GM18873 (cell line): Measurements from ENCODE around the gene NFATC4.
"Not testable (repeated sequence)": the region's sequence is repeated elsewhere in the genome, so short reads cannot be mapped to it uniquely, and the experiment has no call there.

Source experiments
- ATAC-seq: cut with Tn5 transposase; IDR thresholded peaks from one replicate; pipeline ENCODE4 v1.9.1; 2021; ENCODE audit warnings: mild to moderate bottlenecking, moderate library complexity, moderate number of reproducible peaks; ENCODE audit not compliant: unreplicated experiment, low FRiP score

NFATC4 gene

DNA sequence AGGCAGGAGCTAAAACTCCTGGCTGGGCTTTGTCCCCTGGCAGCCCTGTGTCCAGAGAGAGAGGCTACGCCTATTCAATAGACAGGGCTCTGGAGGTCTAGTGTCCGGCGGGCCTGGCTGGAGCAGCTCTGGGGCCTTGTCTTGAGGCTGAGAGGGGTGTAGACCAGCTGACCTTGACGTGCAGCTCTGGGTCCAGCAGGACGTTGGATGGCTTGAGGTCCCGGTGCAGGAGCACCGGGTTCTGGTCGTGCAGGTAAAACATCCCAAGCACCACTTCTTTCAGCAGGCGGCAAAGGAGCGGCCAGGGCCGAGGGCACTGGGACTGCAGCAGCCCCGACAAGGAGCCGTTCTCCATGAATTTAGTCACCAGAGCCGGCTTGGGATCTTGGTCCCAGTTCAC, 29.1 kb upstream of the NFATC4 start:
- no peak for ATAC-seq

- ATAC-seq, result peak; percentile 76
Observed at GRCh38 chr14:24339284-24340151, 28.5 kb upstream of the NFATC4 start, which contains the start of gene RIPK3. TSS of gene RIPK3 (minus strand) at chr14:24339991. CDS start at chr14:24339826, 165 bp downstream.

- no peak for ATAC-seq
Observed at GRCh38 chr14:24340606-24341005, 27.4 kb upstream of the NFATC4 start.

- ATAC-seq, result no peak
Observed at GRCh38 chr14:24342889-24343288, 25.1 kb upstream of the NFATC4 start.

DNA sequence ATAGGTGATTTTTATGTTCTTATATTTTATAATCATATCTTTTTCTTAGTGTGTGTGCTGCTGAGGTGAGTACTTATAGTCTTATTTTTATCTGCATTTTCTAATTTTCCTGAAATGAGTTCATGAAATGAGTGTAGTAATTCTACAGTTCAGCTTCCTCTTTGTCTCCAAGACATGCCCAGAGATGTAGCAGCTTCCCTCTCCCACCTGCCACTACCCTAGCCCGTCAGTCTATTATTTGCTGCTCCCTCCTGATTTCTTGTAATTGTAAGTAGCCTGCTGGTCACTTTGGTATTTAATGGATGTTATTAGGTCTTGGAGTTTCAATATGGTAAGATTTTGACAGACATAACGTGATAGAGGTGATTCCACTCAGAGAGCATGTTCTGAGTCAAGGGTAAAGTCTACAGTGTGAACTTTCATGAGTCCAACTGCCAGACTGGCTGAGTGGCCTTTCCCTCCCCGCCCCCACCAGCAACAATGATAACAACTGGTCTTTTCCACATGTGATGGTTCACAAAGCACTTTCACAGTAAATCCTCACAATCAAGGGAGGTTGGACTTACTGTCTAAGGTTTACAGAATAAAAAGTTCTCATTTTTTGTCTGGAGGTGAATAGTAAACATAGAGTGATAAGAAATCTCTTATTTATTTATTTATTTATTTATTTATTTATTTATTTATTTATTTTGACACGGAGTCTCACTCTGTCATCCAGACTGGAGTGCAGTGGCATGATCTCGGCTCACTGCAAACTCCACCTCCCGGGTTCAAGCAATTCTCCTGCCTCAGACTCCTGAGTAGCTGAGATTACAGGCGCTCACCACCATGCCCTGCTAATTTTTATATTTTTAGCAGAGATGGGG, 24.0 kb upstream of the NFATC4 start:
- ATAC-seq, result no peak

GRCh38 chr14:24347134-24347533, 20.9 kb upstream of the NFATC4 start:
- no peak for ATAC-seq

DNA sequence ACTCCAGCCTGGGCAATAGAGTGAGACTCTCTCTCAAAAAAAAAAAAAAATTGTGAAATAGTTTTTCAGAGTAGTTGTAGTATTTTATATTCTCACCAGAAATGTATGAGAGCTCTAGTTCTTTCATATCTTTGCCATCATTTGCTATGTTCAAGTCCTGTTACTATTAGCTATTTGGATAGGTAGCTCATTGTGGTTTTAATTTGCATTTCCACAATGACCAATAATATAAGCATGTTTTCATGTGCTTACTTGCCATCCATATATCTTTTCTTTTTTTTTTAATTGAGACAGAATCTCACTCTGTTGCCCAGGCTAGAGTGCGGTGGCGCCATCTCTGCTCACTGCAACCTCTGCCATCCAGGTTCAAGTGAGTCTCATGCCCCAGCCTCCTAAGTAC, 19.8 kb upstream of the NFATC4 start:
- no peak for ATAC-seq

DNA sequence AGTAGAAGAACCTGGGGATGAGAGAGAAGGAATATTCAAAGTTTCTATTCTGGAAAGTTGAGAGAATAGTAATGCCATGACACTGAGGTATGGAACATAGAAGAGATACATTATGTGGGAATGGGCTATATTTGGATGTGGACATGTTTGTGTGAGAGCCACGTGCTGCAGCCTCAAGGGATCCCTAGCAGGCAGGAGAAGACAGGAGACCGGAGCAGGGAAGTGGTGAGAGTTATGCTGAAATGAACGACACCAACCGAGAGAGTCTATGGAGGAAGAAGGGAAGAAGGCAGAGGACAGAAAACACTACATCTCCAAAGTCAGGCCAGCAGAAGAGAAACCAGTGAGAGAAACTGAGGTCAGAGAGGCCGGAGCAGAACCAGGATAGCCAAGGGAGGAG, 18.2 kb upstream of the NFATC4 start:
- no peak for ATAC-seq

GRCh38 chr14:24351517-24351916, 16.5 kb upstream of the NFATC4 start:
- ATAC-seq, result no peak

GRCh38 chr14:24353559-24354481, 14.2 kb upstream of the NFATC4 start:
- no peak for ATAC-seq

- not testable (repeated sequence) for ATAC-seq
Observed at GRCh38 chr14:24354482-24354825, 13.5 kb upstream of the NFATC4 start.

DNA sequence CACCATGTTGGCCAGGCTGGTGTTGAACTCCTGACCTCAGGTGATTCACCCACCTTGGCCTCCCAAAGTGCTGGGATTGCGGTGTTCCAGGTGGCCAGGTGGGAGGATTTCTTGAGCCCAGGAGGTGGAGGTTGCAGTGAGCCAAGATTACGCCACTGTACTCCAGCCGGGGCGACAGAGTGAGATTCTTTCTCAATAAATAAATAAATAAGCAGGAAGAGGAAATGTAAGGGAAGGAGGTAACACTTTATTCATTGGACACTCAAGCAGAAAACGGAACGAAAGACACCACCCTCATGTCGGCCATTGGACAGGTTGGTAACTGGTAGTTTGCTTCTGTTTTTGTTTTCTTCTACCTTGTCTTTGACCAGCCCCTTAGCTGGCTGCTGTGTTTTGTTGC, 13.0 kb upstream of the NFATC4 start:
- no peak for ATAC-seq

GRCh38 chr14:24356208-24356607, 11.8 kb upstream of the NFATC4 start:
- no peak for ATAC-seq

DNA sequence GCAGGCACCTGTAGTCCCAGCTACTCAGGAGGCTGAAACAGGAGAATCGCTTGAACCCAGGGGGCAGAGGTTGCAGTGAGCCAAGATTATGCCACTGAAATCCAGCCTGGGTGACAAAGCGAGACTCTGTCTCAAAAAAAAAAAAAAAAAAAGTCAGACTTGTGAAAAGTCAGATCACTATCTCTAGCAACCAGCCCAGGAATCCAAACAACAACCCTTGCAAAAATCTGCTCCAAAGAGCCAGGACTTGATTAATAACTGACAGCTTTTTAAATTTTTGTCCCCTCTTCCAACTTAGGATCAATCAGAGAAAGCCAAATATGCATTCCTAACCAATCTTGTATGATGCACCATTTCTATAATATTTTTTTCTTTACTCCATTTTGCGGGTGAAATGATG, 7.7 kb upstream of the NFATC4 start:
- ATAC-seq, result no peak

DNA sequence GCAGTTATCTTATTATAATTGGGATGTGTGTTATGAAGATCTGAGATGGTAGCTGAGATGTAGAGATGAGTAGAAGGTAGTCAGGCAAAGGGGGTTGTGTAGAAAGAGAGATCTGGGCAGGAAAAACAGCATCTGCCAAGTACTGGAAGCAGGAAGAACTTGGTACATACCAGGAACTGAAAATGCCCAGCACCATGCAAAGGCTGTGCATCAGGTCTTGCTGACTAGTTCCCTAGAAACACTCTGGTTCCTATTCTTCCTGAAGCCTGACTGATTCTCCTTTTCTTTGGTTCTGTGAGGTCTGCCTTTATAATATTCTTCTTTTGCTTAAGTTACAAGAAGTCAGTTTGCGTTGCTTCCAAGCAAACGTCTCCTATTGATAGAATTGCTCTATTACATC, 6.7 kb upstream of the NFATC4 start:
- no peak for ATAC-seq

DNA sequence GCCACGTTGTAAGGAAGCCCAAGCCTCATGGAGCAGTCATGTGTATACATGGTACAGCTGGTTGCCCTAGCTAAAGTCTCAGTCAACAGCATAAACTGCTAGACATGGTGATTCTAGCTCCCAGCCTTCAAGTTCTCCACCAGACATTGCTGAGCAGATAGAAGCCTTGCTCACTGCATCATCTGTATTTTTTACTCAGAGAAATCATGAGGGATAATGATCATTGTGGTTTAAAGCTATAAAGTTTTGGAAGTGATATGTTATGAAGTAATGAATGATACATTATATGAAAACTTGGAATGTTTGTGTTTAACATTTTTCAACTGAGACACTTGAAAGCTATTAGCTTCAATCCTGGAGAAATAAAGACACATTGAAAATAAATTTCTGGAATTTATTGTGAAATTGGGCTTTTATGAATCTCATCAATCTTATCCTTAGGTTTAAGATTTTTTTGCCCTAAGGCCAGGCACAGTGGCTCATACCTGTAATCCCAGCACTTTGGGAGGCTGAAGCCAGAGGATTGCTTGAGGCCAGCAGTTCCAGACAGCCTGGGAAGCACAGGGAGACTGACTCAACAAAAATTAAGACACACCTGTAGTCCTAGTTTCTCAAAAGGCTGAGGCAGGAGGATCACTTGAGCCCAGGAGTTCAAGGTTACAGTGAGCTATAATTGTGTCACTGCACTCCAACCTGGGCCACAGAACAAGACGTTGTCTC, 5.6 kb upstream of the NFATC4 start:
- no peak for ATAC-seq

GRCh38 chr14:24363401-24363800, 4.6 kb upstream of the NFATC4 start:
- no peak for ATAC-seq

GRCh38 chr14:24364841-24365240, 3.1 kb upstream of the NFATC4 start:
- no peak for ATAC-seq

DNA sequence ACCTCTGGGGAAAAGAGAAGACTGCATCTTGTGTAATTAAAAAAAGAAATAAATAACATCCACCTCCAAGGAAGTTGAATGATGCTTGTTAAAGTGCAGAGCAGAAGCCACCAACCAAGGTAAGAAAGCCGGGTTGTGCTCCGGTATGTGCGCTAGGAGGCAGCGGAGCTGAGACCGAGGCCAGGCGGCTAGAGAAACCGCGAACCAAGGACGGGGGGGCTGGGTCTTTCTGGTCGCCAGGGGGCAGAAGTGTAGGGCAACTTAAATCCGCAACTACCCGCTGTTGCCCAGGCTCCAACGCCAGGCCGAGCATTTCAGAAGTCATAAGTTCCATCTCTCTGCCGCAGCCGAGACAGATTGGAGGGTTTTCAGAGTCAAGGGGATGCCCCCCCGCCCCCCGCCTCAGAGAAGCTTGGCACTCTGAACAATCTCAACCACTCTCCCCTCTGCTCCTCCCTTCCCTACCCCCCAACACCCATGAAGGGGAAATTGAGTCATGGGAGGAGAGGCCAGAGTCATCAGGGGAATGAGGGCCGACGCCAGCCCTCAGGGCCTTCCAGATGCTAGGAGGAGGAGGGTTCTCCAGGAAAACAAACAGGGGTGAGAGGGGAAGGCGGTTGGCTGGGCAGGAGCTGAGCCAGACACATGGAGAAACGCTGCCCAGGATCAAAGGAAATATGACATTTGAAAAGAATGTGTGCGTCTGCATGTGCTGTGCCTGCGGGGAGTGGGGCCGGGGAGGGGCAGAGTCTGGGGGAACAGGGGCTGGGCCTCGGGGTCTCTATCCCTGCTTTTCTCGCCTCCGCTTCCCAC, 2.2 kb upstream of the NFATC4 start:
- ATAC-seq, result no peak
